Myocyte (in vitro differentiated cells): Measurements from ENCODE around the gene KCNJ4. TPM values are rescaled to one million over a fixed set of nuclear protein-coding genes. Genes with fewer than 3 reads are reported as not detected.
"Not testable (repeated sequence)": the region's sequence is repeated elsewhere in the genome, so short reads cannot be mapped to it uniquely, and the experiment has no call there.

ENCODE experiments used
- DNase-seq: peaks from one replicate; pipeline ENCODE4 v3.0.0-alpha.2; 2012; ENCODE audit warnings: low read depth
- total RNA-seq: library from RNA; depleted of rRNA; stranded (reverse); fragments of >200 nt; gene quantifications from 2 replicates; pipeline ENCODE4 v1.2.3, GENCODE V29; 2014

Gene KCNJ4
- total RNA-seq, 1 donor from 2014 or later = 0.05 TPM

DNA sequence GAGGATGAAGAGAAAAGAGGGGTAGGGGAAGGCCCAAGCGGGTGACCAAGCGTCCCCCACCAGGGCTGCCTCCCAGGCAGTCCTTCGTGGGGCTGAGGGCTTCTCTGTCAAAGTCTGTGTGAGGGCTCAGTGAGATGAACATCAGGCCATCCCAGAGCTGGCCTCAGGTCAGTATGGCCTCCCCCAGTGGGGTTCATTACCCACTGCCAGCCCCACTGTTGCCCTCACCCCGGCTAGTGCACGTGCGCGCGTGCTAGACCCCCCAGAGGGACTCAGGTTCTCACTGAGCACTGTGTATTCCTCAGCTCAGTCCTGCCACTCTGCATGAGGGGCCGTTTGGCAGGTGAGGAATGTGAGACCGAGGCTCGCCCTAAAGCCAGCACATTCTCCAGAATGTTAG, 16.2 kb upstream of the KCNJ4 start:
- DNase-seq = no peak

DNA sequence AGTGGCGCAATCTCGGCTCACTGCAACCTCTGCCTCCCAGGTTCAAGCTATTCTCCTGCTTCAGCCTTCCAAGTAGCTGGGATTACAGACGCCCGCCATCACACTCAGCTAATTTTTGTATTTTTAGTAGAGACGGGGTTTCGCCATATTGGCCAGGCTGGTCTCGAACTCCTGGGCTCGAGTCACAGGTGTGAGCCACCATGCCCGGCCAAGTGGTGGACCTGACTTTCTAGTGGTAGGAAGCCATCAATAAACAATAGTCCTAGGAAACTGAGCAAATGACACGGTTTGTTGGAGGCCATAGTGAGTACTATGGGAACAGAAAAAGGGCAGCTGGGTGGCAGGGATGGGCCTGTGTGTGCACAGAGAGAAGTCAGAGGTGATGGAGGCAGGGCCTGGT, 15.2 kb upstream of the KCNJ4 start:
- not testable (repeated sequence) for DNase-seq

- DNase-seq = no peak
These were observed 14.3 kb upstream of the KCNJ4 start for GRCh38 chr22:38469306-38469781.

- DNase-seq = no peak
These were observed 13.7 kb upstream of the KCNJ4 start for GRCh38 chr22:38468443-38469305.

- DNase-seq = peak; percentile 60
These were observed 13.0 kb upstream of the KCNJ4 start, which contains the start of gene KDELR3 for GRCh38 chr22:38467904-38468442. KDELR3 (plus strand) TSS chr22:38468096; CDS start chr22:38468234, 138 bp downstream.

DNA sequence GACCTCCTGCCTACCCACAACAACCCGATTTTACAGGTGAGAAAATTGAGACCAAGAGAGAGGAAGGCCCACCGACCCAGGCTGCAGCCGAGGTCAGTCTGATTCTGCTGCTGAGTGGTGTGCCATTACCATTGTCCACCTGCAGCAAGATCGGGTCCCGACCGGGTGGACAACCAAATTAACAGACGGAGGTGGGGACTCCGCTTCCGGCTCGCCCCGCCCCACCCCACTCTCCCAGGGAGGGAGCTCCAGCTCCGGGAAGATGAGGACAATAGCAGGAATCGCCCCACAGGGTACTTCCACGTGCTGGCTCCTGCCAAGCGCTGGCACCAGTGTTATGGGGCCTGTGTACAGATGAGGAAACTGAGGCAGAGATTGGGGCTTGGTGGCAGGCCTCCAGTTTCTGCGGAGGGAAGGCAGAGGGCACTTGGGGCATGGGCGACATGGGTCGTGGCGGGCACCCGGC, 12.5 kb upstream of the KCNJ4 start:
- no peak for DNase-seq

- DNase-seq = no peak
These were observed 10.9 kb upstream of the KCNJ4 start for GRCh38 chr22:38465673-38466490.

- no peak for DNase-seq
These were observed 10.1 kb upstream of the KCNJ4 start for GRCh38 chr22:38464992-38465672.

DNA sequence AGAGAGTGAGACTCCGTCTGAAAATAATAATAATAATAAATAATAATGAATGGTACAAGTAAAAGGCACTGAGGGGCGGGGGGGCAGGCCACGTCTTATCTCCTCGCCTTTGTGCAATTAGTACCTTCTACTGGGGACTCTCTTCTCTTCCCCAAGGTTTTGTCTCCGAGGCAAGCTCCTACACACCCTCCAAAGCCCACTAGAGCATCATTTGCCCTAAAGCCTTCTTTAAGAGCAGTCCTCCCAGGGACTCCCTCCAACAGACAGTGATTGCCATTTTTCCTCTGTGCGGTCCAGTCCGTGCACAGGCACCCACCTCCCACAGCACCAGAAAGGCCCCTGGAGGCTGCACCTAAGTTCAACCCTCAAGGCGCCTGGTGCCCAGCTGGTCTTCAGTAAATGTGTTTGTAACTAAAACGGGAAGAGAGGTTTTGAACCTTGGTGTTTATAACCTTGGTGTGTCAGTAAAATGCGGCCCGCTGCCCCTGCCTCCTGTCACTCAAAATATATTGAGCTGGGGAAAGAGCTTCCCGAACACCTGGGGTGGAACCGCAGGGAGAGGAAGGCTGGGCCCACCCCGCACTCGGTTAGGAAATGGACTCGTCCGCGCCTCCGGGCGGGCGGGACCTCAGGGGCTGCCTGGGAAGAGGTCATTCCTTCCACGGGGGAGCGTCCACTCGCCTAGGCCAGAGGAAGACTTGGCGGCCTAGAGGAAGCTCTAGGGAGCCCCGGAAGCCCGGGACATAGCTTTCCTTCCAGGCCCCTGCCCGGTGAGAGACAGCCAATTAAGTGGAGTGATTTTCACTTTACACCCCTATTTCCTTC, 8.2 kb upstream of the KCNJ4 start:
- DNase-seq = no peak

- DNase-seq = peak; percentile 96
These were observed 6.5 kb upstream of the KCNJ4 start for GRCh38 chr22:38461414-38462081.

GRCh38 chr22:38461057-38461413, 6.0 kb upstream of the KCNJ4 start:
- peak; percentile 38 for DNase-seq

DNA sequence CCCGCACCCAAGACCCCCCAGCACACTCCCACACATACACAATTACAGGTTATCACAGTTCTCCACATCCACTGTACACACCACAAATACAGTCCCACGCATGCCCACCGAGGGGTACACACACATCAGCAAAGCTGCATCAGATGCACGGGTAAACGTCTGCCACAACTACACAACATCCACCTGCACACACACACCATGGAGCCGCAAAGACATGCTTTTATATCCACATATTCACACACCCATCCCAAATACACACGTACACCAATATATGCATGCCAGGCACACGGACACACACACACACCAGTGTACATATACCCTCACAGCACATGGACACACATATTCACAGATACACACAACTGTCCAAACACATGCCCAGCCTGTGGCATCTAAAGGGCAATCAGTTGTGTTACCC, 5.4 kb upstream of the KCNJ4 start:
- DNase-seq = no peak

- no peak for DNase-seq
These were observed 2.1 kb upstream of the KCNJ4 start for GRCh38 chr22:38456841-38457699.

GRCh38 chr22:38456272-38456835, 1.4 kb upstream of the KCNJ4 start:
- DNase-seq = no peak

DNA sequence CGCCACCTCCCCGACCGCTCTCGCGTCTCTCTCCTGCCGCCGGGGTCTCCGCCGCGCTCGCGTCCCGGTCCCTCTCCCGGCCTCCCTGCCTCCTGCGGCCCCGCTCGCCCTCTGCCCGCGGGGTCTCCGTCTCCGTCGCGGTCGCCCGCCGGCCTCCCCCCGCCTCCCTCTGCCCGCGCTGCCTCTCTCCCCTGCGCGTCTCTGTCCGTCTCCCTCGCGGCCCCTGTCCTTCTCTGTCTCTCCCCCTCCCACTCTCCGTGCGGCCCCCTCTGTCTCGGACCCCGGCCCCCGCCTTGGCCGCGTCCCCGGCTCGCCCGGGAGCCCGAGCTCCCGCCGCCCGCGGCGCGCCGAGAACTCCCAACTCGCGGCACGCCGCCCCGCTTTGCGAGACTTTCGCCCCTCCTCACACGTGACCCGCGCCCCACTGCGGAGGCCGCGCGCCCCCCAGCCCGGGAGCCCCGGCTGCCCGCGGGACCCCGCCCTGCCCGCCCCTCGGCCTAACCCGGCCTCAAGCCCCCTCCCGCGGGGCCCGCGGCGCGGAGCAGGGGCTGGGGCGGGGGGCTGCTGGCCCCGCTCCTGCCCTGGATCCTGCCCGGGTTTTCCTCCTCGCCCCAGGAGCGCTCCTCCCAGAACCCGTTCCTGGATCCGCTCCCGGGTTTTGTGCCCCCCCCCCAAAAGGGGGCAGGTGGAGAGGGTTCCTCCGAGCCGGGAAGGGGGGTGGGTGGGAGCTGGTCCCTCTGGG, 702 bp upstream of the KCNJ4 start:
- no peak for DNase-seq

DNA sequence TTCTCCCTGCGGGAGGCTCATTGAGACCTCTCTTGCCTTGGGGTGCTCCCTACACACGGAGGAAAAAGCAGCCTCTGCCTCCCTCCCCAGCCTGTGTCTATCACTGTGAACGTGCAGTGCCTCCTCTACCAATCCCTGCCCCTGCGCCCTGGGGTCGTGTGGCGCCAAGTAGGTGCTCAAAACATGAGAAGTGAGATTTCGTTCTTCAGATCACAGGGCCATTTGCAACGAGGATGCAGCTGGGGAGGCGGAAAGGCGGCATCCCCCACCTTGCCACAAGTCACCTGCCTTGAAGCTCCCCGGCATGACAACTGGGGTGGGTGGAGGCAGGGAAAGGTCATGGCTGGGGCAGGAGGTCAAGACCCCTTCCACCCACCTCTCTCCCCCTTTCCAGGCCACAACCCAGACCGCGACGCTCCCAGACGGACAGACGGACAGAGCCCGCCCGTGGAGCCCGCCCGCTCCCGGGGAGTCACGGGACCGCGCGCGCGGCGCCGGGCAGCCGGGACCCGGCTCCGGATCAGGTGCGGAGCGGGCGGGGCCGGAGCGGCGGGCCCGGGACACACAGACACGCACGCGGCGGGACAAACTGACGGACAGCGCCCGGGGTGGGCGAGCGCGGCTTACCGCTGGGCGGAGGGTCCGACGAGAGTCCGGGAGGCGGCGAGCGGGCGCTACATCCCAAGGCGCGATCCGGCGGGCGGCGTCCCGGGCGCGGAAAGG, 485 bp downstream of the KCNJ4 start:
- DNase-seq = no peak

GRCh38 chr22:38453996-38454352, 1.0 kb downstream of the KCNJ4 start:
- no peak for DNase-seq
